ENCODE results near the gene MYO1A.

DNA sequence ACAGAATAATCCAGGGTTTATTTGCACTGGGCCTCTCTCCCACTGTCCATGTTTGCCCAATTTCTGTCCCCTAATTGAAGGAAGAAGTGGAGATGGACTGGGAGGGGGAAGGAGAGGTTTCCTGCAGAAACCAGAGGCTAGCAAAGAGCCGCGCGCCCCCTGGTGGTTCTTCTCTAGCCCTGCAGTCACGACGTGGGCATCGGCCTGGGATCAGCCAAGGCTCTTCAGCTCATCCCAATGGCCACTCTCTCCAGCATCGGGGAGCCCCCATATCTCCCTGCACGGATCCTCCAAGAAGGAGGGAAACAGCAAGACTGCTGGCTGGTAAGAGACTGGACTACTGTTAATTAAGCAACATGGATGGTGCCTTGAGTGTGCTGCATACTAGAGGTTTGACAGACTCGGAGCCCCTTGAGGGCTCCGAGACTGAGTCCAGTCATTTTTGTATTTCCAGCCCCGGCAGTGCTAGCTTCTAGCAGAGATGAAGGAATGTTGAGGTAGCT, 62.3 kb downstream of the MYO1A start:
- TF ChIP-seq RERE (CRISPR knock-in tag; IDR thresholded peaks at IDR 0.05; ENCODE audit: low read depth) = no peak
- TF ChIP-seq ATF7-NPFF (CRISPR knock-in tag; IDR thresholded peaks at IDR 0.05; ENCODE audit: low read depth) = no peak
- no peak for TF ChIP-seq NR3C1 (CRISPR knock-in tag; IDR thresholded peaks at IDR 0.05)
- TF ChIP-seq RFX1 (IDR thresholded peaks at IDR 0.05) = no peak
- peak; percentile 95 for TF ChIP-seq CTCF (CRISPR knock-in tag; IDR thresholded peaks at IDR 0.05)
- TF ChIP-seq POLR2A (IDR thresholded peaks at IDR 0.05; ENCODE audit: insufficient read depth in 1 of 2, low read depth in 2 of 2, low read length in 2 of 2) = no peak
- no peak for TF ChIP-seq POLR2AphosphoS5 (IDR thresholded peaks at IDR 0.05; ENCODE audit: low read depth, low read length)
- no peak for TF ChIP-seq TAF1 (CRISPR knock-in tag; IDR thresholded peaks at IDR 0.05)

All from HepG2 (cell line).